Stimulated activated CD8-positive, alpha-beta memory T cell treated with anti-CD3 and anti-CD28 coated beads, Interleukin-12 subunit alpha, Interleukin-12 subunit beta, amount 100 ng/mL, for 4 hours (primary cell): ENCODE data around the gene GPR176.

Source experiments
- DNase-seq: peaks from one replicate; pipeline ENCODE4 v3.0.0-alpha.2; 2020; ENCODE audit warnings: low read depth

GPR176 gene

DNA sequence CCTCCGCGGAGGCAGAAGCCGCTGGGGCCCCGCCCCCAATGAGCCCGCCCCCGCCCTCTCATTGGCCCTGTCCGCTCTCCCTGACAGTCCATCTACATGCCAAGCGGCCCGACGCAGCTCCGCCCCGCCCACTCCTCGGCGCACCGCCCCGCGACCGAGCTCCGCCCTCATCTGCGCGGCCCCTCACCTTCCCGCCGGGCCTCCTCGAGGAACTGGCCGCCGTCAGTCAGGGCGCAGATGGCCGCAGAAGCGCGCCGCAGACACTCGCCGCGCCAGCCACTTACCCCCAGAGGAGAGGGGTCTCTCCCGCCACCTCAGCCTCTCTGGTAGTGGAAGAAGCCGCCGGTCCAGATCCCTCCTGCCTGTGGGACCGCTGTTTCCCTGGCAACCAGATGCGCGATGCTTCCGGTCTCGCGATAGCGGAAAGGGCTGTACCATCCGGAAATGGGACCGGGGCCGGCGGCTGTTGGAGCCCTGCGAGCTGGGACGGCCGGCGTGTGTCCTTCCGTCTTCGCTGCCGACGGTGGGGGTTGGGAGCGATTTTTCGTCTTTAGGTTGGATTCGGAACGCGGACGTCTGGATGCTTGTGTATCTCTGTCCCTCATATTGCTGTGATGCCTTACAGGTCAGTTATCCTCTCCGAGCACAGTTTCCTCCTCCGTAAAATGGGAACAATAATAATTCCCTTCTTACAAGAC is 137.5 kb downstream of the GPR176 start, which contains the start of gene FSIP1:
Gene FSIP1 (minus strand): TSS at position 401 of the 698 bp plus-strand sequence. CDS start 6,317 bp downstream, outside the sequence.
- peak; percentile 94 for DNase-seq

DNA sequence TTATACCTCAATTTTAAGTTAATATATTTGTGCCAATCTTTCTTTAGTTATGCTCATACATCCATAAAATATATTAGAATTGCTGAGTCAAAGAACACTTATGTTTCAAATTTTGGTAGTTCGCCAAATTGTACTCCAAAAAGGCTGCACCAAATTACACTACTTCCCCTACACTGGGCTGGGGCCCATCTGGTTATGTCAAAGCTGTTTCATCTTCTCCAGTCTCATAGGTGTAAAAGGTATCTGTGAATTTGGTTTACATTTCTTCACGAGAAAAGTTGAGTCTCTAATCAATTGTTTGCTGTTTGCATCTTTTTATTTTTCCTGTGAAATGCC is 138.1 kb downstream of the GPR176 start:
- no peak for DNase-seq

DNA sequence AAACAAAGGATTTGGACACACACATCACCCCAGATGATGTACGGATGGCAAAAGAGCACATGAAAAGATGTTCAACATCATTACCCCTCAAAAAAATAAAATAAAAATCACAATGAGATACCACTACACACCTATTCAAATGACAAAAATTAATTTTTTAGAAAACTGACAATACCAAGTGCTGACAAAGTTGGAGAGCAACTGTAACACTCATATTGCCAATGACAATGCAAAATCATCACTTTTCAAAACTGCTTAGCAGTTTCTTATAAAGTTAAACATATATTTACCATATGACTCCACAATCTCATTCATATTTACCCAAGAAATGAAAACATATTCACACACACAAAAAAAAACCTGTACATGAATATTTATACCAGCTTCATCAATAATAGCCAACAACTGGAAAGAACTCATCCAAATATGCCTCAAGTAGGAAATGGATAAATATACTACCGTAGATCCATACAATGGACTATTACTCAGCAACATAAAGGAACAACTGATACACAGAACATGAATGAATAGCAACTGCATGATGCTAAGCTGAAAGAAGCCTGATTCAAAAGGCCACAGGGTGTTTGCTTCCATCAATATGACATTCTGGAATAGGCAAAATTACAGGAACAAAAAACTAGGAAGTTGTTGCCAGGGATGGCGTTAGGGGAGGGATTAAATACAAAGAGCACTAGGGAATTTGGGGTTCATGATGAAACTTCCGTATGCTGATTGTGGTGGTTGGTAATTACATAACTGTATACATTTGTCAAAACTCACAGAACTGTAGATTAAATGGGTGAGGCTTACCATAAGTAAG is 138.7 kb downstream of the GPR176 start:
- no peak for DNase-seq

DNA sequence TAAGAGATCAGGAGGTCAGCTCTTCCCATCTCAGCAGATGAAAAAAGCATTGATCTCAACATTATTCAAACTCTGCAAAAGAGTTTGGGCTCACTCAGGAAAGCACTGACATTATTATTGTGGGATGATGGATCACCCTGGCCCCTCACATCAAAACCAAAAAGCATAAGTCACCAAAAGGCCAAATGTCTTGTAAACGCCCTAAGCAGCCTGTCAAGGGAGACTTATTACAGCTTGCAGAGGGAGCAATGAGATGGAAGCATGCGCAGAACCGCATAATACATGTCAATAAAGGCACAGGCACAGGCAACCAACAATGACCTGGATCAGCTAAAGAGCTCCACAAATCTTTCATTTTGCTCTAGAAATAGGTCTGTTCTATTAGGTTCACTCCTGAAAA is 142.0 kb downstream of the GPR176 start:
- DNase-seq, result no peak

DNA sequence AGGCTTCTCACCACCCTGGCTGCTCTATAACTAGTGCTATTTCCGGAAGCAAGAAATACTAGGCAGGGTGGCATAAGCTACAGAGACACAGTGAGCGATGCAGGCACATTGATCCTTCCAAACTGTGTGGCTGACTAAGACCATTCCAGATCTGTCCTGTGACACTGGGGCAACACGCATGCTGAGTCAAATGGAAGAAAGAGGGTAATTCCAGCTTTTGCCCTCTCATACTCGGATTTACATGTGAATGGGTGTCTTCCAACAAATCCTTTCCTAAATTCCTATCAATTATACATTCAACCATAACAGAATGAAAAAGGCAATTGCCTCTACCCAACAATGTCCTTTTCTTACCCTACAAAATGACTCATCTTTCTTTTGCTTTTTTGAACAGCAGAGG is 142.6 kb downstream of the GPR176 start:
- no peak for DNase-seq

DNA sequence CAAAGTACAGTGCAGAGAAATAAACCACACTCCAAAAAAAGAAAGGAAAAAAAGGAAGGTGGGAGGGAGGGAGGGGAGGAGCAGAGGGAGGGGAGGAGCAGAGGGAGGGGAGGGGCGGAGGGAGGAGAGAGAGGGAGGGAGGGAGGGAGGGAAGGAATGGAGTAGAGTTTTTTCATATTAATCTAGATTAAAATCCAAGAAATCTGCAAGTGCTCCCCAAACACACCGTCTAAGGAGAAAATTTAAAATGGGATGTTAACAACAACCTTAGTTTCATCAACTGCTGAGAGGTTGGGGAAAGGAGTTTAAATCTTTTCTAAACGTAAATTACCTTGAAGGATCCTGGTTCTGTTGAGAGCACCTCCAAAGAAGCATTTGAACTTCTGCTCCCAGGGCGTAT is 144.0 kb downstream of the GPR176 start:
- DNase-seq, result no peak

DNA sequence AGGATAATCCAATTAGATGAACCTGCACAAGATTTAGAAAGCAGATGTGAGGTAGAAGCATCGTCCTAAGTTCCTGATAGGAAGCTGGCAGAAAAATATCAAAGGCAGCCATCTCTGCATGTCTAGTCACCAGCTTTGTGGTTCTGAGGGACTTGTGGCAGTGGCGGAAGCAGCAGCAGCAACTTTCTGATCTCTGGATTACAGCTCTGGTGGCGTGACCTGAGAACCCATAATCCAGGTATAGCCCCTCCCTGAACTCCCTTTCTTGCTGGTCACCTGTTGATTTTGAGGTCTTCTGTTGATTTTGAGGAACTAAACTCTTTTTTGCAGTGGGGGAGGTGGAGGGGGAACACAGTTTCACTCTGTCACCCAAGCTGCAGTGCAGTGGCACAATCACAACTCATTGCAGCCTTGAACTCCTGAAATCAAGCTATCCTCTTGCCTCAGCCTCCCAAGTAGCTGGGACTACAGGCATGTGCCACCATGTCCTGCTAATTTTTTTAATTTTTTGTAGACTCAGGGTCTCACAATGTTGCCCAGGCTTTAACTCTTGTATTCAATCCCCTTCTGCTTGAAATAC is 145.3 kb downstream of the GPR176 start:
- DNase-seq, result no peak

DNA sequence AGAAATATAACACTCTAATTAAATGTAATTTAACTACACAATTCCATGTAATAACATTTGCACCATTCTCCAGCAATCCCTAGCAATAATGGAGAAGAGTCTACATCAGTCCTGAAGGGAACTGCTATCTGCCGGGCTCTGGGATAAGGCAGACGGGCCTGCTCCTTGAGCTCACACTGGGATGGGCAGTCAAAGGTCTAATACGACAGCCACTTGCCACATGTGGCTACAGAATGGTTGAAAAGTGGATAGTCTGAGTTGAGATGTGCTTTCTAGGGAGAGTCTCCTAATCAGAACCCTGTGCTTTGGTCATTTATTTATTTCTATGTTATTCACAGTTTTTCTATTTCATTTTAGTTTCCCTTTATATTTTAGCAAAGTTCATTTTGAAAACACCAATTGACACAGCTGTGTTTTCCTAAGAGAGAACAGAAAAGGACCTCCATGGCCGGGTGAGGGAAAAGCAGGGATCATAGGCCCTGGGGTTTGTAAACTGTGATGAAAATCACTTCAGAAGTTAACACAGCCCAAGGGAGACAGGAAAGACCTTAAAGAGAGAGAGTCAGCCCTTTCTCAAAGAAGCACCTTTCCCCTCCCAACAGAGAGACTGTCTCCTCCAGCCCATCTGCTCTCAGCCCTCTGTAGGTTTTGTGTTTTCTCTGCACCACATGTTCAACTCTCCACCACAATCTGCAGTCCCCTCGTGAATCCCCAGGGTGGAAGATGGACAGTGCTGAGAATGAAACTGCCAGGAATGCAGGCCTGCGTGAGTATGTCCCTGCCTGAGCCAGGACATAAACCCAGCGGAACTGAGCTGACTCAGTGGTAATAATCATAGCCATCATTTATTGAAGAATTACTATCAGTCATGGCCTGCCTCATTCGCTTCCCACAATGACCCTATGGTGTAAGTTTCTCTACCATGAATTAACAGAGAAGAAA is 149.0 kb downstream of the GPR176 start:
- no peak for DNase-seq

DNA sequence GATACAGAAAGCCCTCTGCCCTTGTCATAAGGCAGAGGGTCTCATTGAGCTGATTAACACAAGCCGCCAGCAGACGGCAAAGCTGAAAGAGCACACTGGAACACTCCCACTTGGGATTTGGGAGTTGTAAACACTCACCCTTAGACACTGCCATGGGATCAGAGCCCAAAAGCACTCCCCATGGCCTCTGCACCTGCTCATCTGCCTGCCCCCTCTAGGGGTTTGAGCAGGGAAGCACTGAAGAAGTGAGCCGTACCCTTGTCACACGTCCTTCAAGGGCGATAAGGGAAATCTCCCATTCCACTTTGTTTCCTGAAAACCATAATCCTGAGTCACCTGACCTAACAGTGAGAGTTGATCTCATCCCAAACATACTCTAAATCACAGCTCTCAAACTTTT is 152.1 kb downstream of the GPR176 start:
- DNase-seq, result no peak

DNA sequence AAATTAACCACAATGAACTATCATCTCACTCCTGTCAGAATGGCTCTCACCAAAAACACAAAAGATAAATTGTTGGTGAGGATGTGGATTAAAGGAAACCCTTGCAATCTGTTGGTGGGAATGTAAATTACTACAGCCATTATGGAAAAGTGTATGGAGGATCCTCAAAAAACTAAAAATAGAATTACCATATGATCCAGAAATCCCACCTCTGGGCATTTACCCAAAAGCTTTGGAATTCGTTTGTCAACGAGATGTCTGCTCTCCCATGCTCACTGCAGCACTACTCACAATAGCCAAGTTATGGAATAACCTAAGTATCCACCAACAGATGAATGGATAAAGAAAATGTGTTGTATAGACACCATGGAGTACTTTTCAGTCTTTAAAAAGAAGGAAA is 159.1 kb downstream of the GPR176 start:
- no peak for DNase-seq

DNA sequence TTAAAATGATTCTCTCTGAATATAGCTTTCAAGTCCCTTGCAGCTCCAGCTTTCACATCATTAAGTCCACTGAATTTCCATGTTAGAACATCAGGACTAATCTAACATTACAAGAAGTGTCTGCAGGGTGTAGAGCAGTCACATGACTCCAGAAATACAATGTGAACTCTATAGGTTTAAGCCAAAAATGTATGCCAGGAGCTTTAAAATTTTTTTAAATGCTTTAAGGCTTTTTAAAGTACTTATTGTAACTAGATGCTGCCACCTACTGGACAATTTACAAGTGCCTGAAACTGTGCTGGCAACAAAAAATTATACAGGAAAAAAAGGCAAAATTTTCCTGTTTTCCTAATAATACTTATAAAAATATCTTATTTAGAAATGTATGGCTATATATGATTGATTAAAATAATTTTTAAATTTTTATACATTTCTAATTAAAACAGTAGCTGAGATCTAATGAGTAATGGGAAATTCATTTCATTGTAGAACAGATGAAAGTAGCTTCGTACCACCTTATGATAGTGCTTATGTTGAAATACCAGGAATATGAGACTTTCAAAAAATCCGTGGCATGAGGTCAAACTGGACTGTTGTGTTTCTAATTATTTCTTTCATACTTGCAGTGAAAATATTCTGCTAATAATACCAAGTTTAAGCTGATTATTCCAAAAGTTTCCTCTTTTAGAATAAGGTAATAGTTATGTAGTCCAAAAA is 163.1 kb downstream of the GPR176 start:
- DNase-seq, result no peak

DNA sequence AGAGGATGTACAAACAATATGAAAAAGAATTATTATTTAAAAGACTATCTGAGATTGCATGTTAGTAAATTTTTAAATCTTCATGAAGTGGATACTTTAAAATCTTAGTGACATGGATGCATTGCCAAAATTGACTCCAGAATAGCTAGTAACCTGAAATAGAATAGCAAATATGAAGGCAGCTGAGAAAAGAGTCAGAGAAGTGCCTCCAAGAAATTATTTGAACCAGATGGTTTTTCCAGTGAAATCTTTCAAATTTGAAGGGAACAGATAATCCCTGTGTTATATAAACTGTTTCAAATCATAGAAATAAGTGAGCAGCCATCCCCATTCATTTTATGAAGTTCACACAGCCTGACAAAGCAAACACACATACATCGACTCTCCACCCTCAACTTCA is 167.1 kb downstream of the GPR176 start:
- no peak for DNase-seq

DNA sequence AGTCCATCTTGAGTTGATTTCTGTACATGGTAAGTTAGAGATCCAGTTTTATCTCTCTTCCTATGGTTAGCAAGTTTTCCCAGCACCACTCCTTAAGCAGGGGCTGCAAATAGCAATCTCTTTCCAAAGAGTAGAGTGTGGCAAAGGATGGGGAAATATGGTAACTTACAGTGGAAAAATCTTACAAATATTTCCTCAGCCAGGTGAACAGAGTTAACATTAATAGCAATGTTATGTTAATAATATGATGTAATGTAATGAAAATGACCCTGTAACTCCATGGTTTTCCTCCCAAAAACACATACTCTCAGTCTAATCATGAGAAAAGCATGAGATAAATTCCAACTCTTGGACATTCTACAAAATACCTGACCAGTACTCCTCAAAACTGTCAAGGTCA is 167.8 kb downstream of the GPR176 start:
- DNase-seq, result no peak
